GM18511 (cell line): Measurements from ENCODE around the gene DCAF10.
"Not testable (repeated sequence)": the region's sequence is repeated elsewhere in the genome, so short reads cannot be mapped to it uniquely, and the experiment has no call there.

Experiments used
- ATAC-seq: cut with Tn5 transposase; IDR thresholded peaks from one replicate; pipeline ENCODE4 v1.9.1; 2021; ENCODE audit warnings: mild to moderate bottlenecking, moderate library complexity; ENCODE audit not compliant: unreplicated experiment

DCAF10 gene

DNA sequence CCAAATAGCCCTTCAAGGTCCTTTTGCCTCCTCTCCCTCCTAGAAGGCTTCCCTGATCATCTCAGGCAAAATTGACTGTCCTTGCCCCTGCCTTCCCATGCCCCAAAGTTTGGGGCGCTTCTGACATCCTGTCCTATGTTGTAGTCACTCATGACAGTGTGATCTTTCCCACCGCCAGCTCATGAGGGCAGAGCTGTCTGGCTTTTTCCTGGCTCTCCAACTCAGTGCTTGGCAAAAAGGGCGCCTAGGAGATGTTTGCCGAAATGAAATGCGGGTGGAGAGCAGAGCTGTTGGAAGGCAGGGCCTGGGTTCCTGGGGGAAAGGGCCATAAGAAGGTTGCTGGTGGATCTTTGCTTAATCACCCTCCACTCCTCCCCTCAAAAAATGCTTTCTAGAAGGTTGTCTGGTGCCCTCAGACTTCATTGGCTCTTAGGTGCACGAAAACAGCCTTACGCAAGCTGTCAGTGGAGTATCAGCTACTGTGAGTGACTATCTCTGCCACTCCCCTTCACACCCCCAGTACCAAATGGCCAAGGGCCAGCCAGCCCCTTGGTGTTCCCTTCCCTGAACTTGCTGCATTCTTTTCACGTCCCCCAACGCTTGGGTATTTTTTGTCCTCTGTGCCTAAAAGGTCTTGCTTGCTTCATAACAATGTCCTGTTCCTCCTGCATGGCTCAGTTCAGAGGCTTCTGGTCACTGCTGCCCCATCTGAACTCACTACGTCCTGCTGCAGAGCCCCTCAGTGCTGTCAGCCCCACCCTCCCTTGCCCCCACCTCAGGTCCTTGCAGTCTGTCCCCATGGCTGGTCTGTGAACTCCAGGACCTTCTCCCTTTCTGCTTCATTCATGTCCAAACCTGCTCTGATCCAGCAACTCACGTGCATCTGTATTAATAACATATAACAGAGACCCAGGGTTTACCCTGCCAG is 106.0 kb downstream of the DCAF10 start:
- no peak for ATAC-seq

DNA sequence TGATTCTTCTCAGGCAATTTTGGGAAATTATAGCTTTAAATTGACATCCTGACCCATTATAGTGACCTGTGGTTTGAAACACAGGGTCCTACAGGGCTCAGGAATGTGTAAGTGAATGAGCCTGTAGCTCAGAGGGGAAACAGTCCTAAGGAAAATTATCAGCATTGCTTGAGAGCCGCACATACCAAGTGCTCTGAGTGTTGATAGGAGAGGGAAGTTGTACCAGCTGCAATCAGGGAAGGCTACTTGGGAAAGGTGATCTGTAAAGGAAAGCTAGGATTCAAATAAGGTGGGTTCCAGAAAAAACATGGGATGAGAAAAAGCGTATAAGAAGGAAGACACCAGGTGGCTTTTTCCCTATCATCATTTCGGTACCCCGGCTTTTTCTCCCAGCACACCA is 107.7 kb downstream of the DCAF10 start:
- ATAC-seq = no peak

GRCh38 chr9:37908698-37909186 is 108.1 kb downstream of the DCAF10 start:
- no peak for ATAC-seq

DNA sequence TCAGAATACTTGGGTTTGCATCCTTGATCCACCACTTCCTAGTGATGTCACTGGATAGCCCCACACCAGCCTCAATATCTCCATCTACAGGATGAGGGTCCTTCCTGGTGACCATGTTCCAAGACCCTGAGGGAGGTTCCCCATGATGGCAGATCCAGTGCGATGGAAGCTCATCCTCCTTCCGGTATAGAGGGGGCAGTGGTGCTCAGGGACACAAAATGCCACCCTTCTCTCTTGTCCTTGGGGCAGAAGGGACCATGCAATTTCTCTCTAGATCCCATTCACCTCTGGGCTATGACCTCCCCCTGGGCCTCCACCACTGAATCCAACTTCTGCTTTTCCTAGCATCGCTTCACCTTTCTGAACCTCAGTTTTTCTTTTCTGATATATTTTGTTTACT is 108.7 kb downstream of the DCAF10 start:
- no peak for ATAC-seq

- not testable (repeated sequence) for ATAC-seq
These were observed 109.2 kb downstream of the DCAF10 start for GRCh38 chr9:37909836-37910235.

DNA sequence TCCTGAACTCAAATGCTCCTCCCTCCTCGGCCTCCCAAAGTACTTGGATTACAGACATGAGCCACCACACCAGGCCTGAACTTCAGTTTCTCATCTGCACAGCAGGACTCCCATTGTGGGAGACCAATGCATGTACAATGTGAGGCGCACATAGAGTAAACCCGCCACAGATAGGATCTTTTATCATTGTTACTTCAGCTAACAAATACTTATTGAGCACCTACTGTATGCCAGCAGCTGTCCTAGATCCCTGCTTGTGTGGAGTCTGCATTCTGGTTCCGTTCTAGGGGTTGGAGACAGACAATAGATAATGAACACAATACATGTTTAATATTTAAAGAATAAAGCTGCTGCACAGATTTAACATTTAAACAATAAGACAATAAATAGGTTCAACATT is 109.7 kb downstream of the DCAF10 start:
- ATAC-seq = no peak

- no peak for ATAC-seq
These were observed 110.7 kb downstream of the DCAF10 start for GRCh38 chr9:37911271-37911681.

DNA sequence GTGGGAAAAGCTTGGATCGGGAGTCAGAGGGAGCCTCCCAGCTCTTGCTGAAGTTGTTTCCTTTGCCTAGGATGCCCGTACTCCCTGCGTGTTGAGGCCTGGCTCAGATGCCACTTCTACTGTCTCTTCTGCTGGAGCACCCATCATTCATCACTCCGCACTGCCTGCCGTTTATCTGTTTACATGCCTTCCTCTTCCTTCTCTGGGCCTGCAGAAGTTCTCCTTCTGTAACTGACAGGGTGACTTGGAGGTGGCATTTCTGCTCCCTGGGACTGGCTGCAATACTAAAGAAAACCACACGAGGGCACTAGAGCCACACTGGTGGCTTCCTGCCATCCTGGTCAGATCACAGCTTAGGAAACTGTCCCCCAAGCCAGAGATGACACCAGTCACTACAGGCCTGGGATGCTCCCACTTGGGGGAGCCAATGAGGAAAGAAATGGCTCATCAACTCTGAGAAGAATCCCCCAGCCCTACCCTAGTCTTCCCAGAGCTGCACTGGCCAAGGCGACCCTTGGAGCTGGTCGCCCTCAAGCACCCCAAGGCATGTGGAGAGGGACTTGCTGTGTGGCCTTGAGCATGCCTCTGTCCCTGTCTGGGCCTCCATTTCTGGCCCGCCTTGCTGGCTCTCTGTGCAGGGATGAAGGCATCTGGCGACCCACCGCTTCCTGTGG is 113.0 kb downstream of the DCAF10 start:
- ATAC-seq = peak; percentile 83

GRCh38 chr9:37914154-37914551 is 113.6 kb downstream of the DCAF10 start:
- ATAC-seq = no peak

- ATAC-seq = no peak
These were observed 114.2 kb downstream of the DCAF10 start for GRCh38 chr9:37914701-37915358.

DNA sequence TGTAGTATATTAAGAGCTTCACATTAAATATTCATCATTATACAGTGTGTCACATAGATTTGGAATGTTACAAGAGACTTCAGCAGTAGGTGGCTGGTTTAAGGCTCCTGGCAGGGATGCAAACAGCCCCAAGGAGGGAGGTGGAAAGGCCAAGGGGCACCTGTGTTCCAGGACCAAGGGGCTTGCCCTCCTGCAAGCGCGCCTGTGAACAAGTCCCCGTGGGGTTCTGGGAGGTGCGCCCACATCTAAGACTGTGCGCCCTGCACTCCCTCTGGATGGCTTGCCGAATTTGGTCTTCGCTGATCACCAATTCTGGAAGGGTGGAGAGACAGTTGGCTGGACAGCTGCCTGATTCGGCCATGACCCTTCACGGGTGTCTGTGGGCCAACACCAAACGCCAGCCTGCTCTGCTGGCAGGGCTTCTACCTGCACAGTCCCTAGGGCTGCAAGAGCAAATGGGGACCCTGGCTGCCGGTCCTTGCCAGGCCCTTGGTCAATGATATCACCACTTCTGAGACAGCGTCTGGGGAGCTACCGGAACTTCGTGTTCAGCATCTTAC is 115.4 kb downstream of the DCAF10 start:
- ATAC-seq = no peak

- no peak for ATAC-seq
These were observed 116.1 kb downstream of the DCAF10 start for GRCh38 chr9:37916471-37917312.
